ENCODE data around the gene CD27. TPM values are rescaled to one million over a fixed set of nuclear protein-coding genes. Genes with fewer than 3 reads are reported as not detected.
A peak's percentile ranks its signal among the peaks of the same experiment; 100 is the strongest.
"Not testable (repeated sequence)": the region's sequence is repeated elsewhere in the genome, so short reads cannot be mapped to it uniquely, and the experiment has no call there.

CD27 gene
- total RNA-seq, 1 donor from 2014 or later: 0.16 TPM

GRCh38 chr12:6492838-6493496 is 48.2 kb downstream of the CD27 start, which contains the start of gene MRPL51:
TSS of gene MRPL51 (minus strand) at chr12:6493262. CDS start at chr12:6493136, 126 bp downstream.
- no peak for TF ChIP-seq CTCF (IDR thresholded peaks at IDR 0.05; ENCODE audit: borderline replicate concordance)
- intact Hi-C loops (cut with micrococcal nuclease): no loop called here
- Histone ChIP-seq H3K27ac (replicated peaks) (peak within 1 kb of the TSS; percentile 100), H3K4me1 (peaks cover 37% of the 10 kb centered on the region), H3K9me3 (replicated peaks) (no peaks in the 10 kb centered on the region), H3K4me3 (peak within 1 kb of the TSS; percentile 98), H3K27me3 (ENCODE audit: low read depth) (no peaks in the 10 kb centered on the region), H3K36me3 (peaks cover 22% of the 10 kb centered on the region)
- DNase-seq: peak; percentile 97

GRCh38 chr12:6493497-6494257 is 48.9 kb downstream of the CD27 start, which contains the start of gene NCAPD2:
TSS of gene NCAPD2 (plus strand) at chr12:6494102. CDS start at chr12:6495099, 997 bp downstream.
- H3K9me3 ChIP-seq (replicated peaks): no peaks in the 10 kb centered on the region
- peaks cover 30% of the 10 kb centered on the region for H3K36me3 ChIP-seq
- peak; percentile 95 for DNase-seq
- H3K4me3 ChIP-seq: peak within 1 kb of the TSS; percentile 98
- peak; percentile 64 for TF ChIP-seq CTCF (IDR thresholded peaks at IDR 0.05; ENCODE audit: borderline replicate concordance)
- intact Hi-C loops (cut with micrococcal nuclease): no loop called here
- peak within 1 kb of the TSS; percentile 100 for H3K27ac ChIP-seq (replicated peaks)
- peaks cover 37% of the 10 kb centered on the region for H3K4me1 ChIP-seq
- no peaks in the 10 kb centered on the region for H3K27me3 ChIP-seq (ENCODE audit: low read depth)

DNA sequence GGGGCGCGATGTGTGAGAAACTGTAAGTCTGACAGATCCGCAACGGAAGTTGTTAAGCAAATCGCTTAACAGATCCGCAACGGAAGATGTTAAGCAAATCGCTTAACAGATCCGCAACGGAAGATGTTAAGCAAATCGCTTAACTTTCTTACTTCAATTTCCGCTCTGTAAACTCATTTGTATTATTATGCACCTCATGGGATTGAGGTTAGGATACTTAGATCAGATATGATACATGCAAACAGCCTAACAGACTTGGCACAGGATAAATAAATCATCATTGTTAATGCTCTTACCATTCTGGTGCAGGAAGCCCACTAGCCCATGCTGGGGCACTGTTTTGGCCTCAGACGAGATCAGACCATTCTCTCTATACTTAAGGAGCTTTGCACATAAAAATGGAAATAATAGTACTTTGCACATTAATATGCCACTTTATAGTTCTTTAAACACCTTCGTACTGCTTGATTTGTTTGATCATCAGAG is 49.5 kb downstream of the CD27 start:
- H3K4me3 ChIP-seq: peak overlapping the region; percentile 98

DNA sequence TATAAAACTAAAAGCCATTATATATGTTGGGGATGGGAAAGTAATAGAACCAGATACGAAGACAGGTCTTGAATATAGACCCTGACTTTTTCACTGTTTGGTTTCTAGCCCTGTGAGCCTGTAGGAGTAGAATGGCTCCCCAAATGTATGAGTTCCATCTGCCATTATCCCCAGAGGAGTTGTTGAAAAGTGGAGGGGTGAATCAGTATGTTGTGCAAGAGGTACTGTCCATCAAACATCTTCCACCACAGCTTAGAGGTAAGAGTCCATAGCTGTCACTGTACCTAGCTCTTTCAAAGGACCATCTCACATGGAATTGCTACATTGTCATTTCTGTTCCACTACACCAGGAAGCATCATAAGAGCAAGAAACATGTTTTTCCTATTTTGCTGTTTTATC is 50.2 kb downstream of the CD27 start:
- Histone ChIP-seq H3K9me3 (replicated peaks) (no peaks in the 10 kb centered on the region), H3K4me3 (peak overlapping the region; percentile 98), H3K27me3 (ENCODE audit: low read depth) (no peaks in the 10 kb centered on the region), H3K36me3 (peaks cover 41% of the 10 kb centered on the region), H3K4me1 (peaks cover 37% of the 10 kb centered on the region), H3K27ac (replicated peaks) (no peak overlapping the region)
- no peak for TF ChIP-seq CTCF (IDR thresholded peaks at IDR 0.05; ENCODE audit: borderline replicate concordance)
- intact Hi-C loops (cut with micrococcal nuclease): no loop called here
- no peak for DNase-seq

More for the DNA sequence above, 49.5 kb downstream of the CD27 start:
- peaks cover 36% of the 10 kb centered on the region for H3K36me3 ChIP-seq
- no peaks in the 10 kb centered on the region for H3K27me3 ChIP-seq (ENCODE audit: low read depth)
- DNase-seq: no peak
- H3K27ac ChIP-seq (replicated peaks): peak overlapping the region; percentile 100
- intact Hi-C loops (cut with micrococcal nuclease): no loop called here
- no peak for TF ChIP-seq CTCF (IDR thresholded peaks at IDR 0.05; ENCODE audit: borderline replicate concordance)
- H3K9me3 ChIP-seq (replicated peaks): no peaks in the 10 kb centered on the region
- peaks cover 37% of the 10 kb centered on the region for H3K4me1 ChIP-seq

DNA sequence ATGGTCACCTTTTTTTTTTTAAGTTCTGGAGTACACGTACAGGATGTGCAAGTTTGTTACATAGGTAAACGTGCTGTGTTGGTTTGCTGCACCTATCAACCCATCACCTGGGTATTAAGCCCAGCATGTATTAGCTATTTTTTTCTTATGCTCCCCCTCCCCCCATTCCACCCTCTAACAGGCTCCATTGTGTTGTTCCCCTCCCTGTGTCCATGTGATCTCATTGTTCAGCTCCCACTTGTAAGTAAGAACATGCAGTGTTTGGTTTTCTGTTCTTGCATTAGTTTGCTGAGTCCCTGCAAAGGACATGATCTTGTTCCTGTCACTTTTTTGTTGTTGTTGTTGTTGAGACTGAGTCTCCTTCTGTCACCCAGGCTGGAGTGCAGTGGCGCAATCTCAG is 52.5 kb downstream of the CD27 start:
- DNase-seq; H3K4me3 ChIP-seq; H3K9me3 ChIP-seq (replicated peaks); H3K27me3 ChIP-seq (ENCODE audit: low read depth); H3K27ac ChIP-seq (replicated peaks); intact Hi-C loops (cut with micrococcal nuclease): not testable (repeated sequence)
- Histone ChIP-seq H3K4me1 (peaks cover 32% of the 10 kb centered on the region), H3K36me3 (peaks cover 30% of the 10 kb centered on the region)

Data from left ventricle myocardium inferior (tissue), 1 donor.